ENCODE measurements around the gene EXOC4.
"Not testable (repeated sequence)": the region's sequence is repeated elsewhere in the genome, so short reads cannot be mapped to it uniquely, and the experiment has no call there.

The EXOC4 gene

DNA sequence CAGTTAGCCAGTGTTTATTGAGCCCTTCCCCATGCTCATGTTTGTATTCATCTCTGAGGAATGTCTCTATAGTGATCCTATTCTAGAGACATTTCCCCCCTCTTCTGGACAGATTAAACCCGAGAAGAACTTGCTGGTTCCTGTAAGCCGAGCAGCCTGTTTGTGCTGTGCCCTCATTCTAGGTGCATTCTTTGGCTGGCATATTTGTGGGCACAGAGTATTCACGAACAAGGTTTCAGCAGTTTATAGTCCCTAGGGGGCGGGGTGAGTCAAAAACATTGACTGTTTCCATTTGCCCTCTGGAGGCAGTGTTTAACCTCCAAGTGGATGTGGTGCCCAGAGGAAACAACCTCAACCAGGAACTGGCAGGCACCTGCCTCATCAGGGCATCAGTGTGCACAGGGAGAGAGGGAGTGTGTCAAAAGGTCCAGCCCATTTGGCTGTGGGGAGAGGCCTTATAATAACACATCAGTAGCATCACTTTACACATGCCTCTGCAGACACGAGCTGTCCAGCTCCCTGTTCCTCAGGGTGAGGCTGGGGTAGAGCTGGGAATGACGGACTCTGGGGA, 600.9 kb downstream of the EXOC4 start:
- no peak for FAIRE-seq

DNA sequence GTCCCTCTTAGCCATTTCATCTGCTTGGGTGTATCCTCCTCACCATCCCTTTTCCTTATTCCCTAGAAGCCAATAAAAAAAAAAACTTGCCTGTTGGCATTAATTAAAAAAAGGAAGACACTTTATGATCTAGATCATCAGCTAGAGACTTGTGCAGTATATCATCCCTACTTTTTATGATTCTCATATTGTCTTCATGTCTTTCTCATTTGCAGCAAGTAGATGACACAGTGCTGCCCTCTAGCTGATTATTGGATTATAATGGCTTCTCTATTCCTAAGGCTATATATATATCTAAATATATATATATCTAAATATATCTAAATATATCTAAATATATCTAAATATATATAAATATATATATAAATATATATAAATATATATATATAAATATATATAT, 601.9 kb downstream of the EXOC4 start:
- peak; percentile 94 for FAIRE-seq

DNA sequence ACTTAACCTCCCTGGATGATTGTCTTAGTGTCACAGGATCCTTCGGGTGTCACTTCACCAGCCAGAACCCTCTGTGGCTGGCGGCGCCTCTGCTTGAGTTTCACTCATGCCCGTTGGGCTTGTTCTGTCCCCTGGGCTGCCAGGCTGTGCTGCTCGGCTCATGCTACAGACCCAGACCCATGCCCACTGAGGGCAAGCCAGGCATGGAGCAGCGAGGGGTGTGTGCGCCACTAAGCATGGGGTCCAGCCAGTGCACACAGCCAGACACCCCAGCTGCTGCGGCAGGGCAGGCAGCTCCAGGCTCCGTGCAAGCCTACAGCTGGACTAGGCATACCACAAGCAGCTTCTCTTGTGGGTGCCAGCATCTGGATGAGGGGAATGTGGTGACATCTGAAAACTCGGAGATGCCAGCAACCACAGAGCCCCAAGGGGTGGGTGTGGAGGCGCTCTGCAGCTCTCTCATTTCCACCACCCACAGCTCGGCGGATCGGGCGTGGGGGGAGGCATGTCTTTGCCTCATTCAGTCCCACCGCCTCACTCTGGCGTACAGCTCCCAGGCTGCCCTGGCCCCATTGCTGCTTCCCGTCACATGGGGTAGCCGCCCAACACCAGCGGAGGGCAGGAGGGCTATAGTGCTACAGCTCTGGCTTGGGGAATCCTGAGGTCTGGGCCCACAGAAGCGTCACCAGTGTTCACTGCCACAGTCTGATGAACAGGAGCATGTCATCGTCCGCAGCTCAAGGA, 604.7 kb downstream of the EXOC4 start:
- no peak for FAIRE-seq

DNA sequence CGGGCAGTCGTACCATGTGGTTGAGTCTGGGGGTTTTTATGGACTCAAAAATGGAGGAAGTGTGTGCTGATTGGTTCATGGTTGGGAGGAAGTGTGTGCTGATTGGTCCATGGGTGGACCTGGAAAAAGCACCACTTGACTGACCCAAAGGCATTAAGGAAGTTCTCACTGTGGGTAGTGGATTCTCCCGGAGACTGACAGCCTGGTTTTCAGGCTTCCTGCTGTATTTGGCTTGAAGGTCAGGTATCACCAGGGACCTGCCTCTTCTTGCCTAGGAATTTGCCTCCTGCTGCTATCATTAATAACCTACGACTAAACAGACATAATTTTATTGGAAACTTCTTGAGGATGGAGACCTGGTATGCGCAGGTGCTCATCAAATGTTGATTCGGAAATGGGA, 605.4 kb downstream of the EXOC4 start:
- FAIRE-seq = no peak

DNA sequence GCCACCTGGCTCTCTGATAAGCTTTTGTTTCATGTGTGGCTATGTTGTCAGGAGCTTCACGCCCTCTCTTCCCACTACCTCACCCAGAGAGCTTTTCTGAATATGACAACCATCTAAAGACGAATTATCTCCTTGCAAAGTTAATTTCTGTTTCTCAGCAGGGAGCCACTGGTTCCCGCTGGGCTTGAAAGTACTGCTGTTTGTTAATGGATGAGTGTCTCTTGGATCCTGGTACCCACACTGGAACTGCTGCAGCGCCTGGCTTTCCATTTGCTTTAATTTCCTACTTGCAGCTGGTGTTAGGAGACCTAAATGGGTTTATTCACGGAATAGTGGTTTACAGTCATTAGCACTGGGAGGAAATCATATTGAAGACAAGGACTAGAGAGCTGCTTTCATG, 606.4 kb downstream of the EXOC4 start:
- no peak for FAIRE-seq

DNA sequence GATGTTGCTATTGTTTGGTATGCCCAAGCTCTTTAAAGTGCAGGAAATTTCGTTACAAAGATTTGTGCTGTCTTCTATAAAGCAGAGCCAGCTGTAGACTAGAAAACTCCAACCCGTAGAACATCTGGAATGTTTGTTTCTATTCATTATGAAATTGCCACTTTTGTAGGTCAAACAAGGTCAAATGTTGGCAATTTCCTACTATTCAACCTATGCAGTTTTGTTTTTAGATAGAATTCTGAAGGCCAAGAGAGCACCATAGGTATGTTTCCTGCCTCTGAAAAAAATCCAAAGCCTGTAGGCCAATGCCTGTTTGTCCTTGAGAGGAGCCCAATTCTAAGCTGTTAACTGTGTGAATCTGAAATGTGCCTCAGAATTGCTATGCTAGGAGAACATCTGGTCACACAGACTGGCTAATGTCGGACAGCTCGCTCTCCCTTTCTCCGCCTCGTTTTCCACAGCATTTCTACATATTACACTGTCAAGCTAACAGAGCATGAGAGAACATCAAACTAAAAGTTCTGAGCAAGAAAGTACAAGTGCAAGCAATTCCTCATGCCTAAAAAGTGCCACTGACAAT, 607.1 kb downstream of the EXOC4 start:
- no peak for FAIRE-seq

DNA sequence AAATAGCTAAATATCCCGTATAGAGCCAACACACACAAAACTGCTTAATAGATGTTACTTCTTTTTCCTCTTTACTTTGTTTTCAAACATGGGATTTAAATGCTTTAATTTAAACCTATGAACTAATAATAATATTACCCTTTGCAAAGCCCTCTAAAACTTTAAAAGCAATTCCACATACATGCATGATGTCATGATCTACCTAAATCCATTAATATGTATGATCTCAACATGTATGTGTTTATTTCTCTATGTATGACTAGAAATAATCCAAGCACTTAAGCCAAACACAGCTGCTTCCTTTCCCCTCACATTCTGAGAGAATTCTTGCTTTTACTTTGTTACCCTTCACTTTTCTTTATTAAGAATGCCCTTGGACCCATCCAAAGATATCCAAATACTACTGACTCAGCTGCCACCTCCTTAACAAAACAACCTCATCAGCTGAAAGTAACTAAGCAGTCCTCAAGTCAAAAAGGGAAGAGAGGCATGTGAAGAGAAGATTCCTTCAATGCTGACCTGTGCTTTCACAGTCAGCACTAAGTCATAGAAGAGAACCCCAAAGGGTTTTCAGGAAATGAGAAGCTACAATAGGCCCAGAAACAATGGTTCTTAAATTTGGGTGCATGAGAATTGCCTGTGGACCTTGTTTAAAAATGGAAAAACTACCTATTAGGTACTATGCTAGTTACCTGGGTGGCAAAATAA, 607.9 kb downstream of the EXOC4 start:
- no peak for FAIRE-seq

DNA sequence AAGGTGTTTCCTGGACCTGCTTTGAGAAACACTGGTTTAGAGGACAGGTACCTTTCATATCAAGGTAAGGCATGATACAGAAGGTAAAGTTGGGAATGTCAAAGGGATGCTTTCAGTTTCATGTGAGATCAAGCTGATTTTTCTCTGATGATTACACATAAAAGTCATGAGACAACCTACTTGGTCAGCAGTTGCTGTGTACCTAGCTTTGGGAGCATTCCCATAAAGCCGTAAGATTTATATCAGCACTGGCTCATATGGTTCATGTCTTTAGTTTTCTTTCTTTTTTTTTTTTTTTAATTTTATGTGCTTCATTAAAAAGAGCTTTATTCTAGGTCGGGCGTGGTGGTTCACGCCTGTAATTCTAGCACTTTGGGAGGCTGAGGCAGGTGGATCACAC, 609.0 kb downstream of the EXOC4 start:
- FAIRE-seq = no peak

DNA sequence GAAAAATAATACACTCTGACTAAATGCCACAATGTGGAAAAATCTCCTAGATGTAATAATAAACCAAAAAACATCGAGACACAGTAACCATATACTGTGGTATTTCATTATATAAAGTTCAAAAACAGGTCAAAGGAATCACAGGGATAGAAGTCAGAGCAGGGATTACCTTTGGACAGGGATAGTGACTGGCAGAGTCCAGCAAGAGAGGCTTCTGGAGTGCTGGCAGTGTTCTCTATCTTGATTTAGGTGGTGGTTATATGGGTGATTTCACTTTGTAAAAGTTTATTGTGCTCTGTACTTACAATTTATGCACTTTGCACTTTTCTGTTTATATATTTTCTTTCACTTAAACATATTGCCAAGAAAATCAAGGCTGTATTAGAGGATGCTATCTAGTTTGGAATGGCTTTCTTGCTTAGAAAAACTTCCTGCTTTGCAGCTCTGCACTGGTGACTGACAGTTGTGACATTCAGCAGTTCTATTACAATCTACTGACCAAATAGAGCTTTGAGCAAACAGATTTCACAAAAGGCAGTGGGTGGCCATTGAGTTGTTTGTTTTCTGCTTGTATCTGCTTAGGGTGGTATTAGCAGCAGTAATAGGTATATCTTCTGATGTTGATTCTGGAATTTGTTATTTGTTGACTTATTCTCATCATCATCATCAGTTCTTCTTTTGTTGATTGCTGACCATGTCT, 610.6 kb downstream of the EXOC4 start:
- no peak for FAIRE-seq

DNA sequence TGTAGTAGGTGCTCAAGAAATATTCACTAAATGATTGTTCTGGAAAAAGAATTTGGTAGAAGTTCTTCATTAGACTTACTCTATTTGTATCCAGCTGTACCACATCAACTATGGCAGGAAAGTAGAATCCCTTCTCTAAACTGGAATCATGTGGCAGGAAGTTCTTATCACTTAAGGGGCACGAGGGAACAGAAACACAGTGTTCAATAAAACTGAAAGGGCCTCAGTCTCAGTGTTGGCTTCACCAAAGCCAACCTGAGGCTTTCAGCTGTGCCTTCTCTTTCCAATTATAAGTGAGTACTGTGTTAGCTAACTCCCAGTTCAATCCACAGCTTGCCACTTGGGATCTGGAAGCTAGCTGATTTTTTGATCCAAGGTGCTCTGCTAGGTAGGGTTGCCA, 616.7 kb downstream of the EXOC4 start:
- no peak for FAIRE-seq

DNA sequence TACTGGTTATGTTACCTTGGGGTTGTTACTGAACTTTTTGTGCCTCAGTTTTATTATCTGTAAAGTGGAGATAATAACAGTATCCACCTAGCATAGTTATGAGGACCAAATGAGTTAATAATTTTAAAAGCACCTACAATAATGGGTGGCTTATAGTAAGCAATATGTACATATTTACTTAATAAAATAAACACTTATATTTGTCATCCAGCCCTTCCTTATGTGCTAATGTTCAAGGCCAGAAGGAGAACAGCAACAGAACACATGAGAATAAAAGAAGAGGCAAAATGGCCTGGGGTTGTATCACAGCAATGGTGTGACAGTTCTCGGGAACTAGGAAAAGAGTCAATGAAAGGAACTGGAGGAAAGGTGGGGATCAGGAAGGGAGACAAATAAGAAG, 618.9 kb downstream of the EXOC4 start:
- FAIRE-seq = no peak

DNA sequence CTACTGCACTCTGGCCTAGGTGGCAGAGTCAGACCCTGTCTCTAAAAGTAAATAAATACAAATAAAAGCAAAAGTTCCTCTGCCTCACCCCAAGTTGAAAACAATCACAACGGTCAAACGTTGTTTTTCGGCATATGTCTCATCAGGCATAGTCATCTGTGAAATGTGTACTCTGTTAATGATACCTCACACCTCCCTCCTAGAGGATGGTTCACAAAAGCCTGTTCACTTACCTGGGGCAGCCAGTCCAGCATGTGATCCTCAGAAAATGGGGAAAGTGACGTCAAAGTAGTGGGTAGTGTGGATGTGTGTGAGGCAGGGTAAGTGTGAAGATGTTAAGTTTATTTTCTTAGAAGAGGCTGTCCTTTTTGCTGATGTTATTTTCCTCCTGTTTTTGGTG, 620.3 kb downstream of the EXOC4 start:
- no peak for FAIRE-seq

DNA sequence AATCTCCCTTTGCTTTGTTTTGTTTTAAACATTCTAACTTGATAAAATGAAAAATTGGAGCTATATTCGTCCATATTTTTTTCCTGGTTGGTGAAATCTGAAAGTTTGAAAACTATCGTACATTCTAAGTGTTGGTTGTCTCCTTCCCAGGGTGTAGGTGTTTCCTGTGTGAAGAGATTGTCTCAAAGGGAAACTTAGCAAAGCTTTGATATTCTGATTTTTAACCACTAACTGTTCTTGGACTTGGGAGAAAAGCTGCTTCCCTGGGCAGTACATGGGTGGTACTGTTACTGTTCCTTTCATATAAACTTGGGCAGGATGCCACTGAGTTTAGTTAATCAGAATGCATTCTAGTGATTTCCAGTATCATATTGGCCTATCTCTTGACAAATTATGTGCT, 620.8 kb downstream of the EXOC4 start:
- no peak for FAIRE-seq

DNA sequence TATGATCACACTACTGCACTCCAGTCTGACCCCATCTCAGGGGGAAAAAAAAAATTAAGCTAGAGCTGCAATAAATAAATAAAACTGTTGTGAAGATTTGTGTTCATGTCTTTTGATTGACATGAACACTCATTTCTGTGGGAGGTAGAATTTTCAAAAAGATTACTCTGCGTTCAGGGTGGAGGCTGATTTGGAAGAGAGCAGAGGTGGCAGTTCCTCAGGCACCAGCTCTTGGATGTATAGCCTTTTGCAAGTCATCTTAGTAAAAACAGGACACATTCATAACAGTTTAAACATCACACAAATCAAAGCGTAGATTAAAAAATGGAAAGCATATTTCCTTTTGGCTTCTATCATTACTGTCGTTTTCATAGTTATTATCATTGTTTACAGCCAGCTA, 630.7 kb downstream of the EXOC4 start:
- no peak for FAIRE-seq

DNA sequence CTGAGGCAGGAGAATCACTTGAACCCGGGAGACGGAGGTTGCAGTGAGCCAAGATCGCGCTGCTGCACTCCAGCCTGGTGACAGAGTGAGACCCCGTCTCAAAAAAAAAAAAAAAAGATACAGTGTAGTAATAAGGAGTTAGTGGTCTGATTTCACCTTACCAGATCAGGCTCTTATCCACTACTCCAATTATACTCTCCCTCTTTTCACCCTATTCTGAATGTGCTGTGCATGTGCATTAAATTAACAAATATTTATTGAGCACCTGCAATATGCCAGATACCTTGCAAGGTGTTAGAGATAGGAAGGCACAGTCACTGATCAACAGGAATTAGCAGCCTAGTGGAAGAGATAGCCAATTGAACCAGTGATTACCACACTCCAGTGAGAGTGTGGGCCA, 632.3 kb downstream of the EXOC4 start:
- FAIRE-seq = no peak

DNA sequence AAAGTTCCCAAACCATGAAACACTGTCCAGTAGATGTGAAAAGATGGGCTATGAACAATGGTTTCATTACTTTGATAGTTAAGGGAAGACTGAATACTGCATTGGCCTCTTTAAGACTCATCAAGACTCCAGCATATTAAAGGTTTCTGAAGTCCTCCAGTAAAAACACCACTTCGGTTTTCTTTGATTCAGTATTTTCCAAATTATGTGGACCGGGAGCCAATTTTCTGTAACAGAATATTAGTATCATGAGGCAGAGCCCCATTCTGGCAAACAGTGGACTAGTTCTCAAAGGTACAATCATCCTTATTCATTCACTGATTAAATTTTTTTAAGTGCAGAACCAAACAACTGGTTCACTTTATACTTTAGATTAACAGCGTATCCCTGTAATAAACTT, 633.2 kb downstream of the EXOC4 start:
- no peak for FAIRE-seq

DNA sequence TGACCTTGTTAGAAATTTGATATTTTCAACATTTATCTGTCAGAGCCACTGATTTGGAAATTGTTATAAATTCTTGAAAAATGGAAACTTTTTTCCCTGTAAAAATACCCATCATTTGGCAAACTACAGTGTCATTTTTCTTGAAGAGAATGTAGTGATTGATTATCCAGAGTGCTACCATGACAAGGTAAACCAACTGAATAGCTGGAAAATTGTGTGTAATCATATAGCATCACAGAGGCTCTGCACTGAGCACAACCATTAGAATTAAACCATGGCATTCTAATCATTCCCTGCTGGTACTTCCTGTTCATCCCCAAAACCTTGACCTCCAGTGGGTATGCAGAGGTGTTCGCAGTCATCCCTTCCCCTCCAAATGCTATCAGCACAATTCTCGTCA, 633.9 kb downstream of the EXOC4 start:
- no peak for FAIRE-seq

DNA sequence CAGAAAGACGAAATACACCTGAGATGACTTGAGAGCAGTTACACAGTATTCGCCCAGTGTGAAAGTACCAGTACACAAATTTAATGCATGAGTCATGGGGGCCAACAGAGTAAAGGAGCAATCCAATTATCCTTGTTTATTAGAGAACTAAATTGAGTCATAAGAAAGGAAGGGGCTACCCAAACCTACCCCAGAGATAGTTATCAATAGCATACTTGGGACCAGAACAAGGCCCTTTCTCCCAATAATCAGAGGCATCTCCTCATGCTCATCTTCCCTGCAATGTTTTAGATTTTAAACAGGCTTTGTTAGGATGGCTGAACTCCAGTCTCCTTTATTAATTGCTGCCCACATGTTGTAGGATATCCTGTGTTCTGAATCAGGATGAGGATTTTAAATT, 634.6 kb downstream of the EXOC4 start:
- FAIRE-seq = no peak

DNA sequence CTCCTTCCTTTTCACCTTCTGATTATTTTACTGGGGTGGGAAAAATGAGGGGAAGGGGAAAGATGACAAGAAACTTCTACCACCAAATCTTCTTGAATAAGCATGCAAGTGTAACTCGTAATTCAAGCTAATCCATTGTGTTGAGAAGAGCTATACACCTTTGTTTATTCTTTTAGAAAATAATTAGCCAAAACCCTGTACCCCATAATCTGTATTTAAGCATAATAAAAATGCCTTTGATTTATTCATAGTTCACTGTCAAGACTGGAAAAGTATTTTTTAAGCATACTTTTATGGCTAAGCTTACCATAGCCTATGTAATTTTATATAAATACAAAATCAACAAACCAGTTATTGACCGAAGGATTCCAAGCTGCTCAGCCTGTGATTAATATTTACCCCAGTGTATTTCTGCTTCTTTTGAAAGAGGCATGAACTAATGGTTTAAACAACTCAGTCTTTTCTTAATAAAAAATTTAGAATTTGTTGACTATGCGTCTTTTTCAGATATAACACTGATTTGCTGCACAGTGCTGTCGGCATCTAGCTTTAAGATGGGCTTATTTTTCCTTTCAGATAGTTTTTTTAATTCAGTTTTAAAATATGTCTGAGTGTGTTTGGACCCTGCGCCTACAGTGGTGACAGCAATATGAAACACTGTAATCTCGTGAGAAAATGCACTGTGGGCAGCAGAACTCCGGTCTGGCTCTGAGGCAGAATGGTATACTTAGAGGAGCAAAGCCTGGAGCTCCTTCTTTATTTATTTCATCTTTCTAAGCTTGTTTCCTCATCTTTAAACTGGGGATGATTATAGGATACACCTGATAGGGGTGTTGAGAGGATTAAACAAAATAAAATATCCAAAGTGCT, 635.4 kb downstream of the EXOC4 start:
- FAIRE-seq = no peak

DNA sequence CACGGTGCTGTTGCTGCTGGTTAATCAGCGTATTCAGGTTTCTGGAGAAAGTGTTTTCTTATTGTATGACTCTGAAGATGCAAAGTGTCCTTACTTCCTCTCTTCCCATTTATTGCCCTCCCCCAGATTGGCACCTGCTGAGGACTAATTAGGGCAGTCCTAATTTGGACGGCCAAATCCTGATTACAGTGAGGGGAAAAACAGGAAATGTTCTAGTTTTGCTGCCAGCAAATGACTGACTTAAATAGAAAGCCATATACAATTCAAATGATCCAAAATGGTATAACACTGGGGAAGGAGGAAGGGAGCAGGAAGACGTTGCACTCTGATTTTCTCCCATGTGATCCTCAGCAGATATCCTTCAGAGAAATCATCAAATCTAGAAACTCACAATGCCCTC, 651.9 kb downstream of the EXOC4 start:
- FAIRE-seq = no peak

DNA sequence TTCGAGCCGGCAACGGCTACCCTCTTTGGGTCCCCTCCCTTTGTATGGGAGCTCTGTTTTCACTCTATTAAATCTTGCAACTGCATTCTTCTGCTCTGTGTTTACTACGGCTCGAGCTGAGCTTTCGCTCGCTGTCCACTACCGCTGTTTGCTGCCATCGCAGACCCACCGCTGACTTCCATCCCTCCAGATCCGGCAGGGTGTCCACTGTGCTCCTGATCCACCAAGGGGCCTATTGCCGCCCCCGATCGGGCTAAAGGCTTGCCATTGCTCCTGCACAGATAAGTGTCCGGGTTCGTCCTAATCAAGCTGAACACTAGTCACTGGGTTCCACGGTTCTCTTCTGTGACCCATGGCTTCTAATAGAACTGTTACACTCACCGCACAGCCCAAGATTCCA, 653.7 kb downstream of the EXOC4 start:
- not testable (repeated sequence) for FAIRE-seq

DNA sequence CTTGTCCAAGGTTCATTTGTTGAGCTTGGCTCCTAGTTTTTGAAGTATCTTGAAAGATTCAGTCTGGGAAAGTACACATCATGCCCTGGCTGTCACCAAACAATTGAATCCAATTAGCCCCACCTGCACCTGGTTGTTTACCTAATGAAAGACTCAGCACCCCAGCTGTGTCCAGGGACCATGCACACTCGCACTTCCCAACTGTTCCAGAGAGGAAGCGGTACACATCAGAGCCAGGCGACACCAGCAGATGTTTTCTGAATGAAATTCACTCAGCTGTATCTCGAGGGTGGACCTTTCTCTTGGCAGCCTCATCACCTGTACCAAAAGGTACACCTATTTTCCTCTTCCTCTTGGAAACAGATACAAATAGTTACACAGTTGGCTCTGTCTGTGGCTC, 657.9 kb downstream of the EXOC4 start:
- no peak for FAIRE-seq
